Keratinocyte (primary cell): ENCODE measurements around the gene CYTH2. TPM values are rescaled to one million over a fixed set of nuclear protein-coding genes. Genes with fewer than 3 reads are reported as not detected.

Experiments used
- DNase-seq: peaks from one replicate; pipeline ENCODE4 v3.0.0-alpha.2; 2011; ENCODE audit warnings: low read depth, missing footprints, low spot score
- FAIRE-seq: peaks from 2 replicates; lab custom pipeline; 2011; peaks lifted over from hg19 to GRCh38; lab: Jason Lieb, UNC
- H2AFZ ChIP-seq: 2 replicates; pipeline ENCODE4 v1.6.0; 2012; ENCODE audit warnings: low read length, control low read depth, inconsistent platforms; ENCODE audit not compliant: control insufficient read depth
- H3K27ac ChIP-seq: 2 replicates; pipeline ENCODE4 v1.5.1; 2011; ENCODE audit warnings: low read length; ENCODE audit not compliant: control insufficient read depth, insufficient read depth
- H3K27me3 ChIP-seq: 3 replicates; pipeline ENCODE4 v1.6.0; 2011; ENCODE audit warnings: low read length; ENCODE audit not compliant: control insufficient read depth, insufficient read depth; ENCODE audit errors: extremely low read depth
- H3K36me3 ChIP-seq, 2 experiments: 2 replicates in 1 of 2; 3 replicates in 1 of 2; pipeline ENCODE4 v1.5.1; 2011; ENCODE audit warnings: low read length in 2 of 2, mild to moderate bottlenecking in 1 of 2; ENCODE audit not compliant: control insufficient read depth in 2 of 2, insufficient read depth in 2 of 2; ENCODE audit errors: extremely low read depth in 1 of 2
- H3K4me1 ChIP-seq: 3 replicates; pipeline ENCODE4 v1.5.1; 2011; ENCODE audit warnings: low read length; ENCODE audit not compliant: control insufficient read depth, insufficient read depth; ENCODE audit errors: extremely low read depth
- H3K4me2 ChIP-seq: 3 replicates; pipeline ENCODE4 v1.6.0; 2011; ENCODE audit warnings: low read depth, low read length; ENCODE audit not compliant: control insufficient read depth, insufficient read depth; ENCODE audit errors: extremely low read depth
- H3K4me3 ChIP-seq, 3 experiments: fragments of 200-600 bp in 1 of 3; sonication (generic) in 1 of 3; 2 replicates in 2 of 3; 3 replicates in 1 of 3; pipeline ENCODE4 v1.5.1; 2011 to 2016; ENCODE audit warnings: low read length in 3 of 3, mild to moderate bottlenecking in 3 of 3, control low read depth in 2 of 3, inconsistent platforms in 1 of 3, low read depth in 1 of 3, mixed read lengths in 1 of 3, mixed run types in 1 of 3, moderate library complexity in 1 of 3; ENCODE audit not compliant: control insufficient read depth in 2 of 3, insufficient read depth in 2 of 3; ENCODE audit errors: extremely low read depth in 1 of 3
- H3K79me2 ChIP-seq: 2 replicates; pipeline ENCODE4 v1.6.0; 2012; ENCODE audit warnings: low read length; ENCODE audit not compliant: control insufficient read depth, insufficient read depth
- H3K9ac ChIP-seq: 3 replicates; pipeline ENCODE4 v1.6.0; 2011; ENCODE audit warnings: low read length; ENCODE audit not compliant: control insufficient read depth, insufficient read depth; ENCODE audit errors: extremely low read depth
- H3K9me1 ChIP-seq: 3 replicates; pipeline ENCODE4 v1.6.0; 2011; ENCODE audit warnings: low read length; ENCODE audit not compliant: control insufficient read depth, insufficient read depth; ENCODE audit errors: extremely low read depth
- H3K9me3 ChIP-seq: 2 replicates; pipeline ENCODE4 v1.5.1; 2012; ENCODE audit warnings: low read depth, low read length; ENCODE audit not compliant: control insufficient read depth
- H4K20me1 ChIP-seq: 3 replicates; pipeline ENCODE4 v1.6.0; 2011; ENCODE audit warnings: low read length; ENCODE audit not compliant: control insufficient read depth, insufficient read depth; ENCODE audit errors: extremely low read depth
- EZH2 ChIP-seq: IDR thresholded peaks from one replicate; pipeline ENCODE4 v1.6.1; 2012; ENCODE audit warnings: inconsistent platforms, mild to moderate bottlenecking, low read length, moderate library complexity
- dilution Hi-C: fragments of 300-500 bp; cut with MboI; formaldehyde crosslinking; loops from one replicate; pipeline ENCODE4 v1.7.0; 2020; ENCODE audit warnings: low sequenced_read_pairs; ENCODE audit not compliant: extremely low pct_ligation_motif_present
- polyA plus RNA-seq, 5 experiments: library from polyadenylated mRNA; depleted of rRNA in 3 of 5; stranded (reverse) in 3 of 5; stranded (forward) in 1 of 5; unstranded in 1 of 5; fragments of >200 nt; gene quantifications; 1 replicate in 1 of 5; 2 replicates in 3 of 5; 3 replicates in 1 of 5; pipeline versions ENCODE4 v1.2.1 to v1.2.3, GENCODE V29; 2011 to 2012; ENCODE audit warnings: missing spikeins in 2 of 5, low read depth in 1 of 5, low replicate concordance in 1 of 5
- TF ChIP-seq, protein P1 (sequence below), 3 experiments: IDR thresholded peaks in 1 of 3; conservative IDR thresholded peaks in 1 of 3; optimal IDR thresholded peaks in 1 of 3; 2 replicates in 2 of 3; 3 replicates in 1 of 3; pipeline versions ENCODE3 to v1.5.1; 2011; ENCODE audit warnings: low read length in 3 of 3, mild to moderate bottlenecking in 3 of 3, moderate library complexity in 2 of 3, control low read depth in 1 of 3, inconsistent platforms in 1 of 3; ENCODE audit not compliant: insufficient read depth in 2 of 3; ENCODE audit errors: extremely low read depth in 1 of 3

Gene CYTH2
- polyA plus RNA-seq, 1 donor (not counting 4 experiments of a cell fraction or from before 2014, with no cell fraction given): 27.0 TPM

DNA sequence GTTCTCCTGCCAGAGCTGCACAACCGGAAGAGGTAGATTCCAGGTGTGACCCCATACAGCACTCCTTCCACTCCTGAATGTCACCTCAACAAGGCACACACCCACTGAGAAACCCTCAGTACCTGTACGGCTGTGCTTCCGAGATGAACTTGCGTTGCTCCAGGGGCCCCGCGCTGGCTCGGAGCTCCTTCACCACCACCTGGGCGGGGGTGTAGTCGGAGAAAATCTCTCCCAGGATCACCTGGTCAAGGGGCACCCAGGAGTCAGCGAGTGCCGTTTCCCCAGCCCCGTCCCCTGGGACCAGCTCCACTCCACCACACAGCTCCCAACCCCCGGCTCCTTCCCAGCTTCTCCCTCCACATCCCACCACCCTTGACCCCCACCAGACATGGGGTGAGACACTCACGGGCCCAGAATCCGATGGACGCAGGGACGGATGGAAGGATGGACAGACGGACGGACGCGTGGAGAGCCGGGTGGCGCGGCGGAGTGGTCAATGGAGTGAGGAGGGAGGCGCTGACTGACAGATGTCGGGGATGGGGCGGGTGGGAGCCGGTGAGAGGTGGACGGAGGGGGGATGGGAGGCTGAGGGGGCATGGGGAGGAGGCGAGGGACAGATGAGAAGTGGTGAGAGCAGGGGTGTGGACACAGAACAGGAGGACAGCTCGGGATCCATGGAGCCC lies 39.7 kb downstream of the CYTH2 start:
- no peaks in the 10 kb centered on the region for H4K20me1 ChIP-seq
- FAIRE-seq: no peak
- dilution Hi-C loops: no loop called here
- no peak for DNase-seq
- no peaks in the 10 kb centered on the region for H3K79me2 ChIP-seq
- no peak overlapping the region for H3K4me3 ChIP-seq
- H3K27ac ChIP-seq: no peak overlapping the region
- H3K4me1 ChIP-seq: peaks cover 2% of the 10 kb centered on the region
- H3K4me2 ChIP-seq: no peak overlapping the region
- TF ChIP-seq, protein P1, sequence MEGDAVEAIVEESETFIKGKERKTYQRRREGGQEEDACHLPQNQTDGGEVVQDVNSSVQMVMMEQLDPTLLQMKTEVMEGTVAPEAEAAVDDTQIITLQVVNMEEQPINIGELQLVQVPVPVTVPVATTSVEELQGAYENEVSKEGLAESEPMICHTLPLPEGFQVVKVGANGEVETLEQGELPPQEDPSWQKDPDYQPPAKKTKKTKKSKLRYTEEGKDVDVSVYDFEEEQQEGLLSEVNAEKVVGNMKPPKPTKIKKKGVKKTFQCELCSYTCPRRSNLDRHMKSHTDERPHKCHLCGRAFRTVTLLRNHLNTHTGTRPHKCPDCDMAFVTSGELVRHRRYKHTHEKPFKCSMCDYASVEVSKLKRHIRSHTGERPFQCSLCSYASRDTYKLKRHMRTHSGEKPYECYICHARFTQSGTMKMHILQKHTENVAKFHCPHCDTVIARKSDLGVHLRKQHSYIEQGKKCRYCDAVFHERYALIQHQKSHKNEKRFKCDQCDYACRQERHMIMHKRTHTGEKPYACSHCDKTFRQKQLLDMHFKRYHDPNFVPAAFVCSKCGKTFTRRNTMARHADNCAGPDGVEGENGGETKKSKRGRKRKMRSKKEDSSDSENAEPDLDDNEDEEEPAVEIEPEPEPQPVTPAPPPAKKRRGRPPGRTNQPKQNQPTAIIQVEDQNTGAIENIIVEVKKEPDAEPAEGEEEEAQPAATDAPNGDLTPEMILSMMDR (optimal IDR thresholded peaks at IDR 0.05 in 1 of 3, IDR thresholded peaks at IDR 0.05 in 1 of 3, conservative IDR thresholded peaks at IDR 0.05 in 1 of 3; ENCODE audit: extremely low read depth in 1 of 3, insufficient read depth in 2 of 3, low read length in 3 of 3): no peak
- no peak for TF ChIP-seq EZH2
- peaks cover 21% of the 10 kb centered on the region for H3K27me3 ChIP-seq
- no peaks in the 10 kb centered on the region for H3K9me3 ChIP-seq
- no peak overlapping the region for H2AFZ ChIP-seq
- H3K9me1 ChIP-seq: no peaks in the 10 kb centered on the region
- H3K9ac ChIP-seq: no peak overlapping the region
- no peaks in the 10 kb centered on the region for H3K36me3 ChIP-seq

DNA sequence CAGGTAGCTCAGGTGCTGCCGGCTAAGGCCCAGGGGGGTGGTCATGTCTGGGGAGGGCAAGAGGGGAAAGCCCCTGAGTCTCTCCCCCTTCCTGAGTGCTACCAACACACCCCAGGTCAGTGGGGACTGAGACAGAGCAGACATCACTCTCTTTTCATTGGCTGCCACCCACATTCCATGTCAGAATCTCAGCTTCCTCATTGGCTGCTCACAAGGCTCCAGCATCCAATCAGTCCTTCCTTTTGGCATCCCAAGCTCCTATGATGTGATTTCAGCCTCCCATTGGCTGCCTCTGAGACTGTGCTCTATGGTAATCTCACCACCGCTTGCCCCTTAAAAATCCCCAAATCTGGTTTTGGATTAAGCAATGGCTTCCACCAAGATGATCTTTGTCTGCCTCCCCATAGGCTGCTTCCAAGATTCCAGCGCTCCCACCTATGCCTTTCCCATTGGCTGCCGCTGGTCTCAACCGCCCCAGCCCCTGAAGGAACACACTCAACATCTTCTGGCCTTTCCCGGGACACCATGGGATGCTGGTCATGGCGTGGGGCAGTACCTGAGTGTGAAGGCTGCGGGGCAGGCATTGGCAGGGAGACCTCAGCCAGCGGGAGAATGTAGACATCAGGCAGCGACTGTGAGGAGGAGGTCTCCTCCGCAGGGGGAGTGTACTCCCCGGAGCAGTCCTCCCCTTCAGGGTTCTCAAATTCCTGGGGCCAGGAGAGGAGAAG lies 40.5 kb downstream of the CYTH2 start:
- dilution Hi-C loops: no loop called here

More for the DNA sequence above, 40.5 kb downstream of the CYTH2 start:
- Histone ChIP-seq H4K20me1 (no peaks in the 10 kb centered on the region), H3K4me1 (peaks cover 2% of the 10 kb centered on the region), H3K9me1 (no peaks in the 10 kb centered on the region), H3K9me3 (no peaks in the 10 kb centered on the region), H3K36me3 (no peaks in the 10 kb centered on the region), H3K4me3 (no peak overlapping the region), H3K4me2 (no peak overlapping the region), H3K79me2 (no peaks in the 10 kb centered on the region), H2AFZ (no peak overlapping the region), H3K27me3 (peaks cover 21% of the 10 kb centered on the region), H3K27ac (no peak overlapping the region), H3K9ac (no peak overlapping the region)
- FAIRE-seq: no peak
- DNase-seq: no peak
- no peak for TF ChIP-seq EZH2
- TF ChIP-seq, protein P1 (optimal IDR thresholded peaks at IDR 0.05 in 1 of 3, IDR thresholded peaks at IDR 0.05 in 1 of 3, conservative IDR thresholded peaks at IDR 0.05 in 1 of 3; ENCODE audit: extremely low read depth in 1 of 3, insufficient read depth in 2 of 3, low read length in 3 of 3): no peak
